Activated naive CD8-positive, alpha-beta T cell treated with anti-CD3 and anti-CD28 coated beads, Interleukin-2, amount 10 ng/mL, durations not matched to agents 7 days and 5 days (primary cell): ENCODE data around the gene COLEC12. TPM values are rescaled to one million over a fixed set of nuclear protein-coding genes. Genes with fewer than 3 reads are reported as not detected.
A peak's percentile ranks its signal among the peaks of the same experiment; 100 is the strongest.

Experiments
- ATAC-seq: fragments of 150-1000 bp; cut with Tn5 transposase; one replicate; pipeline ENCODE4 v1.10.0; 2021; ENCODE audit warnings: low read depth, moderate library complexity
- POLR2A ChIA-PET: fragments of 350-600 bp; sonication (Branson Sonifier 250); formaldehyde crosslinking; loops from one replicate; lab custom pipeline; 2021; ENCODE audit warnings: antibody characterized with exemption; lab: Charles Lee
- DNase-seq: peaks from one replicate; pipeline ENCODE4 v3.0.0; 2021
- H3K27ac Mint-ChIP-seq: one replicate; pipeline ENCODE4 v1.8.0; 2022; ENCODE audit warnings: mild to moderate bottlenecking, mixed read lengths
- H3K27me3 Mint-ChIP-seq: one replicate; pipeline ENCODE4 v1.8.0; 2022; ENCODE audit warnings: mild to moderate bottlenecking, moderate library complexity, mixed read lengths
- H3K36me3 Mint-ChIP-seq: one replicate; pipeline ENCODE4 v1.8.0; 2021; ENCODE audit warnings: mild to moderate bottlenecking, mixed read lengths
- H3K4me1 Mint-ChIP-seq: one replicate; pipeline ENCODE4 v1.8.0; 2021; ENCODE audit warnings: mixed read lengths
- H3K4me3 Mint-ChIP-seq: one replicate; pipeline ENCODE4 v1.8.0; 2022; ENCODE audit warnings: mild to moderate bottlenecking, moderate library complexity, mixed read lengths
- H3K9me3 Mint-ChIP-seq: one replicate; pipeline ENCODE4 v1.8.0; 2021; ENCODE audit warnings: mixed read lengths
- total RNA-seq, 2 experiments: library from RNA; stranded (reverse); gene quantifications; one replicate each; pipeline ENCODE4 v1.2.3, GENCODE V29; 2021

Gene COLEC12
- total RNA-seq, 2 experiments from 2014 or later = 0.06 to 0.11 TPM

- DNase-seq (peak; percentile 95), ATAC-seq (peak; percentile 95)
- Mint-ChIP-seq H3K9me3 (no peaks in the 10 kb centered on the region), H3K27me3 (no peaks in the 10 kb centered on the region), H3K4me3 (peak within 1 kb of the TSS; percentile 90), H3K27ac (peak within 1 kb of the TSS; percentile 99), H3K36me3 (peaks cover 13% of the 10 kb centered on the region), H3K4me1 (peaks cover 25% of the 10 kb centered on the region)
- POLR2A ChIA-PET = interaction anchor here (0.6 to 2.0 kb wide), 9 partner anchors 12 to 513 kb away, joined by 3 to 16 read pairs (median 5); partner anchors contain the start of gene USP14
These were observed 232.6 kb downstream of the COLEC12 start, which contains the start of gene THOC1 for GRCh38 chr18:267688-268552. THOC1 (minus strand) TSS chr18:268047; CDS start chr18:268019, 28 bp downstream.

GRCh38 chr18:267380-267687, 233.2 kb downstream of the COLEC12 start:
- ATAC-seq = no peak
- DNase-seq = no peak
- Mint-ChIP-seq H3K9me3 (no peaks in the 10 kb centered on the region), H3K4me3 (peak overlapping the region; percentile 90), H3K4me1 (peaks cover 25% of the 10 kb centered on the region), H3K27me3 (no peaks in the 10 kb centered on the region), H3K27ac (peak overlapping the region; percentile 99), H3K36me3 (peaks cover 13% of the 10 kb centered on the region)
- POLR2A ChIA-PET = interaction anchor here (0.6 to 2.0 kb wide), 7 partner anchors 12 to 514 kb away, joined by 3 to 16 read pairs (median 4); partner anchors contain the start of gene USP14

Other genes starting within 250 kb of the COLEC12 start
- 10 to 100 TPM; 52.1 to 54.8 TPM for gene THOC1, start 232.7 kb downstream of the COLEC12 start, total RNA-seq
- gene CETN1, start 79.7 kb upstream of the COLEC12 start, total RNA-seq = not detected
- gene CLUL1, start 96.3 kb upstream of the COLEC12 start, total RNA-seq = not detected
- gene TYMS, start 157.0 kb upstream of the COLEC12 start, total RNA-seq = 100 to 1,000 TPM; 306 to 322 TPM
- 10 to 100 TPM; 76.0 to 79.5 TPM for gene ENOSF1, start 211.9 kb upstream of the COLEC12 start, total RNA-seq